Hematopoietic multipotent progenitor cell (in vitro differentiated cells): ENCODE results near the gene SMIM24. TPM values are rescaled to one million over a fixed set of nuclear protein-coding genes. Genes with fewer than 3 reads are reported as not detected.
"Not testable (repeated sequence)": the region's sequence is repeated elsewhere in the genome, so short reads cannot be mapped to it uniquely, and the experiment has no call there.

Experiments
- DNase-seq, 3 donors: peaks; one replicate each; pipeline ENCODE4 v3.0.0-alpha.2; 2011 to 2015; ENCODE audit warnings: low read depth in 2 of 3, low spot score in 2 of 3
- small RNA-seq: library from RNA; depleted of rRNA; stranded (forward); fragments of <200 nt; gene quantifications from one replicate; pipeline ENCODE3, GENCODE V24; 2012
- total RNA-seq: library from RNA; depleted of rRNA; stranded (reverse); fragments of >200 nt; gene quantifications from one replicate; pipeline ENCODE4 v1.2.3, GENCODE V29; 2012

Gene SMIM24
- total RNA-seq, 1 donor = 75.7 TPM

DNA sequence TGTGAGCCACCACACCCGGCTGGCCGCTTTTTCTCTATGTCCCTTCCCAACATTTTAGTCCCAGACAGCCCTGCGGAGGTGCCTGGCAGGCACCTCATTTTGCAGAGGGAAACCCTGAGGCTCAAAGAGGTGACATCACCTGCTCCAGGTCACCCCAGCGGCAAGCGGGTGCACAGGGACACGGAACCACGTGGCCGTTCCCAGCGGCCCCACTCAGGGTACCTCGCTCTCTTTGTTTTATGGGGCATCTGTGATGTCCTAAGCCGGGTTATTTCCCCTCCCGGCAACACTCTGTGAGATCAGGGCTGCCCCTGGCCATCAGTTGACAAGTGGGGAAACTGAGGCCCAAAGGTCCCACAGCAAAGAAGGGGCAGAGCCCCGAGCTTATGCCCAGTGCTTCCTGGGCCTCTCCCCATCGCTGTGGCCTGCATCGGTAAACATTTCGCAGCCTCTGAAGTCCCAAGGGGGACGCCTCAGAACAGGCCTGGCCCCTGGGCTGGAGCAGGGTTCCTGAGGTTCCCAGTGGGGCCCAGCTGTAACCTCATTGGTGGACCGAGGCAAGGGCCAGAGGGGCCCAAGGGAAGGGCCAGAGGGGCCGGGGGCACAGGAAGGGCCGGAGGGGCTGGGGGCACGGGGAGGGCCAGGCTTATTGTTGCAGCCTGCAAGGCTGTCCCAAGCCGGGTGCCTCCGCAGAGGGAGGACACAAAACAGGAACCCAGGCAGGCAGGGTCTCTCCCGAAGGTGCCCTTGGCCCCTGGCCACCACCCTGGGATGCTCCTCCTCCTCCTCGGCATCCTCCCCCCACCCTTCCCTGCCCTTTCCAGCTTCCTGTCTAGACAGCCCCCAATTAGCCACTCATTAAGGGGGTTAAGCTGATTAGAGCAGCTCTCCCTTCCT lies 39.0 kb downstream of the SMIM24 start:
- DNase-seq = no peak

- DNase-seq = peak; percentile 23 to 61 (median 45)
Measured at GRCh38 chr19:3440082-3440481, 40.2 kb downstream of the SMIM24 start.

DNA sequence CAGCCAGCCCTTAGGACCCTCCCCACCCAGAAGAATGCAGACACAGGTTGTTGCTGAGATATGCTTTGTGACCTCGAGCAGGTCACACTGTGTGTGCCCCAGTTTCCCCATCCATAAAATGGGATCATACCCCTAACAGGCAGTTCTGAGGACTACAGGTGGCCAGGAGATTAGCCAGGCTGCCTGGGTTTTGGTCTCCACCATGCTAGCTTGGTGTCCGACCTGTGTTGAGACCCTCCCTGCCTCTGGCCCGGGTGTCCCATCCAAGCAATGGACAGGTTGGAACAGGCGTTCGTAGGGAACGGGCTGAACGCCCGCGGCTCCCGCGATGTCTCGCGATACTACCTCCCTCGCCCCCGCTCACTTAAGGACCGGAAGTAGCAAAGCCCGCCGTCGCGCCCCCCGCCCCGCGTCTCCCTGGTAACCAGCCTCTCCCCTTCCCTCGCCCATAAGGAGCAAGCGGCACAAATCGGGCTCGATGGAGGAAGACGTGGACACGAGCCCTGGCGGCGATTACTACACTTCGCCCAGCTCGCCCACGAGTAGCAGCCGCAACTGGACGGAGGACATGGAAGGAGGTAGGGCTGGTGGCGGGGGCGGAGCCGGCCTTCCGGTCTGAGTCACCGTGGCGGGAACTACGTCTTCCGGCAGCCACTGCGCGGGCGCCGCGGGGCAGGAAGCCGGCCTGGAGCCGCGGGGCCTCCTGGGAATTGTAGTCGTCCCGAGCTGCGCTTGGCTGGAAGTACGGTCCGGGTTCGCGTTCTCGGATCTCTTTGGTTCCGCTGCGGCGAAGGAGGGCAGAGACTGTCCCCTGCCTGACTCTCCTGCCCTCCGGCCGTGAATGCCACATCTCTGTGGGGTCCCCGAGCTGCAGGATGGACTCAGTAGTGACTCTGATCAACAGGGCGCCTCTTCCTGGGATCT lies 45.4 kb downstream of the SMIM24 start:
- DNase-seq = peak; percentile 82 to 95 (median 95)

GRCh38 chr19:3433805-3434540 lies 46.4 kb downstream of the SMIM24 start:
- DNase-seq = no peak

DNA sequence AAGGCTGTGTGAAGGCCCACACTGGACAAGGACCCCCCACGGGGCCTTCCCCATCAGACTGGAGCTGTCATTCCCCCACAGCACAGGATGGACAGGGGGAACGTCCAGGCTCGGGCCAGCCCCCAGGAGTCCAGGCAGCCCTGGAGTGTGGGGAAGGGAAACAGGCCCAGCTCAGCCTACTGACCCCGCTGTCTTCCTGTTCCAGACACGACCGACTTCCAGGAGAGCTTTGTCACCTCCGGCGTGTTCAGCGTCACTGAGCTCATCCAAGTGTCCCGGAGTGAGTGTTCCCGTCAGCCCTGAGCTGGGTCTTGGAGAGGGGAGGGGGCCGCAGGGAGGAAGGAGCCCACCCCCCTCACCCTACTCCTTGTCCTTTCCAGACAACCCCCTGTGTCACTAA lies 47.0 kb downstream of the SMIM24 start:
- DNase-seq = no peak

- no peak for DNase-seq
Measured at GRCh38 chr19:3431760-3432397, 48.4 kb downstream of the SMIM24 start.

- DNase-seq = not testable (repeated sequence)
Measured at GRCh38 chr19:3430366-3430680, 50.0 kb downstream of the SMIM24 start.

GRCh38 chr19:3426433-3426832 lies 53.9 kb downstream of the SMIM24 start:
- no peak for DNase-seq

Small RNAs within 50 kb of the gene (small RNA-seq; reads per million reads assigned to genes)
- gene RF00212 = not detected

Other genes starting within 250 kb of the SMIM24 start
- gene NFIC, start 113.9 kb downstream of the SMIM24 start, total RNA-seq = 36.1 TPM
- gene SMIM44, start 2.9 kb upstream of the SMIM24 start, total RNA-seq = not detected
- gene DOHH, start 20.1 kb upstream of the SMIM24 start, total RNA-seq = 9.2 TPM
- 85.6 TPM for gene FZR1, start 25.8 kb upstream of the SMIM24 start, total RNA-seq
- 0.54 TPM for gene TEKTIP1, start 58.6 kb upstream of the SMIM24 start, total RNA-seq
- gene MFSD12, start 77.1 kb upstream of the SMIM24 start, total RNA-seq = 82.4 TPM
- 99.1 TPM for gene HMG20B, start 92.4 kb upstream of the SMIM24 start, total RNA-seq
- 2.4 TPM for gene GIPC3, start 105.0 kb upstream of the SMIM24 start, total RNA-seq
- 1.3 TPM for gene TBXA2R, start 126.3 kb upstream of the SMIM24 start, total RNA-seq
- gene CACTIN, start 146.3 kb upstream of the SMIM24 start, total RNA-seq = 48.2 TPM
- 23.4 TPM for gene PIP5K1C, start 219.9 kb upstream of the SMIM24 start, total RNA-seq
- gene TJP3, start 227.9 kb upstream of the SMIM24 start, total RNA-seq = 1.1 TPM